Upper lobe of left lung (tissue), 6 donors: ENCODE results near the gene SPDYC. TPM values are rescaled to one million over a fixed set of nuclear protein-coding genes. Genes with fewer than 3 reads are reported as not detected.
A peak's percentile ranks its signal among the peaks of the same experiment; 100 is the strongest.

Source experiments
- ATAC-seq, 2 donors: fragments of 200-7000 bp; cut with Tn5 transposase; one replicate each; pipeline ENCODE4 v1.9.1; 2022; ENCODE audit warnings: mild to moderate bottlenecking in 2 of 2, moderate library complexity in 2 of 2; ENCODE audit not compliant: low FRiP score in 2 of 2
- DNase-seq, 2 donors: peaks; one replicate each; pipeline ENCODE4 v3.0.0-alpha.2; 2019 to 2020
- H3K27ac ChIP-seq, 4 donors: fragments of 200-600 bp; sonication (generic); one replicate each; pipeline ENCODE4 v1.5.1; 2016 to 2019
- H3K27me3 ChIP-seq, 4 donors: fragments of 200-600 bp; sonication (generic); one replicate each; pipeline ENCODE4 v1.5.1; 2017 to 2019
- H3K36me3 ChIP-seq, 4 donors: fragments of 200-600 bp; sonication (generic); one replicate each; pipeline ENCODE4 v1.5.1; 2016 to 2019
- H3K4me1 ChIP-seq, 4 donors: fragments of 200-600 bp; sonication (generic); one replicate each; pipeline ENCODE4 v1.5.1; 2018 to 2019
- H3K4me3 ChIP-seq, 4 donors: fragments of 200-600 bp; sonication (generic); one replicate each; pipeline ENCODE4 v1.5.1; 2017 to 2019; ENCODE audit warnings: mild to moderate bottlenecking in 2 of 4, moderate library complexity in 1 of 4
- H3K9me3 ChIP-seq, 4 donors: fragments of 200-600 bp; sonication (generic); one replicate each; pipeline ENCODE4 v1.5.1; 2018 to 2019
- CTCF ChIP-seq, 6 experiments: fragments of 450-650 bp in 4 of 6; fragments of 200-600 bp in 2 of 6; sonication (generic) in 2 of 6; IDR thresholded peaks; one replicate each; pipeline ENCODE4 v1.5.1; 2016 to 2019; ENCODE audit warnings: antibody characterized with exemption in 6 of 6
- EP300 ChIP-seq, 4 donors: sonication (generic); formaldehyde crosslinking; IDR thresholded peaks; one replicate each; pipeline ENCODE4 v1.5.1; 2017; ENCODE audit warnings: antibody characterized with exemption in 4 of 4, control low read depth in 2 of 4
- POLR2A ChIP-seq, 4 donors: fragments of 450-650 bp; IDR thresholded peaks; one replicate each; pipeline ENCODE4 v1.5.1; 2016 to 2017; ENCODE audit warnings: antibody characterized with exemption in 4 of 4, mild to moderate bottlenecking in 2 of 4
- POLR2AphosphoS5 ChIP-seq, 2 donors: sonication (generic); formaldehyde crosslinking; IDR thresholded peaks; one replicate each; pipeline ENCODE4 v1.5.1; 2017; ENCODE audit warnings: antibody characterized with exemption in 2 of 2
- WGBS, 2 donors: methylation state at CpG; one replicate each; pipeline ENCODE4 v1.1.5; 2017 to 2018; 5-methylcytosine and 5-hydroxymethylcytosine counted together
- total RNA-seq, 6 donors: library from RNA; depleted of rRNA in 4 of 6; stranded (reverse); fragments of >200 nt in 4 of 6; gene quantifications; one replicate each; pipeline versions ENCODE4 v1.1.0 to v1.2.1, GENCODE V29; 2016 to 2021
- donor health status: DM: no; HTN: no; CAD: no; lungs with moderate emphysema.
- donor health status: DM: no; HTN: yes; CAD: no; lungs with severe emphysema.

Gene SPDYC, protein sequence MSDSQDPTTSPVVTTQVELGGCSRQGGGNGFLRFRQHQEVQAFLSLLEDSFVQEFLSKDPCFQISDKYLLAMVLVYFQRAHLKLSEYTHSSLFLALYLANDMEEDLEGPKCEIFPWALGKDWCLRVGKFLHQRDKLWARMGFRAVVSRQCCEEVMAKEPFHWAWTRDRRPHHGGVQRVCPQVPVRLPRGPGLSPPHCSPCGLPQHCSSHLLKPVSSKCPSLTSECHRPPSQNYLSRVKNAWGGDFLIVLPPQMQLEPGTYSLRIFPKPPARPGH
- not detected for total RNA-seq

DNA sequence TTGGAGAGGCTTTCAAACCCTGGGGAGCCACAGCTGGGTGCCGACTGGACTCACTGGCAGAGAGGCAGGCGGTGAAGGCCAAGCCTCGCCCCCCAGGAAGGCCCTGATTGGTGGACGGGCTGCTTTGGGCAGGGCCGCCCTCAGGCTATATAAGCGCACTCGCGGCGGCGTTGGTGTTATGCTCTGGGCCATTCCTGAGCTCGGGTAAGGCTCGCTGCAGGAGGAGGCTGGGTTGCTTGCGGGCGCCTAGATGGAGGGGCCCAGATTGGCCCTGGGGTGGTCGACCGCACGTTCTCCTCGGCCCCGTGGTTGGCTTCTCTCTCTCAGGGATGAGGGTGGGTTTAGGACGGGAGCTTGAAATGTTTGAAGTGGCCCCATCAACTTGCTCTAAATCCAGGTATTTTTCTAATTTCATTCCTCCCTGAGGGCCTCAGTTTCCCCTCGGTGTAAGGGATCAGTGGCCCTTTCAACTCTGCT is at the start of gene SPDYC:
TSS of gene SPDYC (plus strand) at position 176 of the 477 bp plus-strand sequence. CDS start 1,125 bp downstream, outside the sequence.
- WGBS, 2 donors = 94 to 95% methylated on average over 12 to 21 of the region's 21 CpGs
- H3K9me3 ChIP-seq = no peaks in the 10 kb centered on the region

GRCh38 chr11:65120831-65121230 is 49.2 kb upstream of the SPDYC start:
- H3K27ac ChIP-seq = peak overlapping the region; percentile 93 to 96 (median 96)

More for the DNA sequence above, at the start of gene SPDYC:
- Histone ChIP-seq H3K27me3 (no peaks in the 10 kb centered on the region), H3K27ac (peak within 1 kb of the TSS in 1 of 4 donors; percentile 8), H3K4me1 (no peaks in the 10 kb centered on the region), H3K36me3 (no peaks in the 10 kb centered on the region), H3K4me3 (no peak within 1 kb of the TSS)
- no peak for ATAC-seq
- TF ChIP-seq EP300 (IDR thresholded peaks at IDR 0.05) = no peak
- TF ChIP-seq CTCF (IDR thresholded peaks at IDR 0.05) = no peak
- TF ChIP-seq POLR2A (IDR thresholded peaks at IDR 0.05) = no peak
- no peak for TF ChIP-seq POLR2AphosphoS5 (IDR thresholded peaks at IDR 0.05)
- DNase-seq = peak in 1 of 2 donors; percentile 67

DNA sequence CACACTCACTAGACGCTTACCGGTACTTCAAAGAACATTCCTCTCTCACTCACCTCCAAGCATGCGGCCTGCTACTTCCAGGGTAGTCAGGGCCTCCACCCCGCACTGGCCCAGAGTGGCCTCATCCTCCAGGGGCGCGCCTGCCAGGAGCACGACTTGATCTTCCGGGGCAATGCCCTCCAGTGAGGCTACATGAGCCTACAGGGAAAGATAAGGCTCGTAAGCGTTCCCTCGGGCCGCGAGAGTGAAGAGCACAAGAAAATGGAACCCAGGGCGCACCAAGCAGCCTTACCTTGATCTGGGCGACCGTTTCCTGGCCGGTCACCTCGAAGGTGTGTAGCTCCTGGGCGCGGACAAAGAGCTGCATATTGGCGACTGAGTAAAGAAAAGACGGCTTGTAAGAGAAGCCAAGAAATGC is 48.6 kb upstream of the SPDYC start:
- WGBS, 2 donors = 0 to 1% methylated on average over 19 to 21 of the region's 22 CpGs
- Histone ChIP-seq H3K9me3 (no peaks in the 10 kb centered on the region), H3K4me3 (peak overlapping the region; percentile 80 to 96 (median 83)), H3K4me1 (peaks cover 23 to 51% (median 27%) of the 10 kb centered on the region in 4 donors), H3K27ac (peak overlapping the region; percentile 93 to 96 (median 96)), H3K36me3 (peaks cover 17 to 59% (median 48%) of the 10 kb centered on the region in 4 donors), H3K27me3 (no peaks in the 10 kb centered on the region)
- DNase-seq (no peak), ATAC-seq (no peak)
- no peak for TF ChIP-seq EP300 (IDR thresholded peaks at IDR 0.05)
- no peak for TF ChIP-seq POLR2AphosphoS5 (IDR thresholded peaks at IDR 0.05)

More at GRCh38 chr11:65120831-65121230, 49.2 kb upstream of the SPDYC start:
- peaks cover 29 to 57% (median 33%) of the 10 kb centered on the region in 4 donors for H3K4me1 ChIP-seq
- ATAC-seq = no peak
- no peaks in the 10 kb centered on the region for H3K27me3 ChIP-seq
- DNase-seq = no peak
- peaks cover 12 to 55% (median 42%) of the 10 kb centered on the region in 4 donors for H3K36me3 ChIP-seq
- no peaks in the 10 kb centered on the region for H3K9me3 ChIP-seq
- TF ChIP-seq POLR2AphosphoS5 (IDR thresholded peaks at IDR 0.05) (no peak), POLR2A (IDR thresholded peaks at IDR 0.05) (no peak), EP300 (IDR thresholded peaks at IDR 0.05) (no peak), CTCF (IDR thresholded peaks at IDR 0.05) (no peak)
- H3K4me3 ChIP-seq = peak overlapping the region in 3 of 4 donors; percentile 80 to 85 (median 81)
- WGBS, 2 donors = 87 to 90% methylated on average over 3 of the region's 3 CpGs

GRCh38 chr11:65121865-65122696 is 48.0 kb upstream of the SPDYC start, which contains the start of the genes FAU and MRPL49:
Gene FAU (minus strand): TSS chr11:65122134. CDS start chr11:65121813, 321 bp downstream.
Gene MRPL49 (plus strand): TSS chr11:65122321. CDS start chr11:65122347, 26 bp downstream.
- Histone ChIP-seq H3K36me3 (peaks cover 19 to 65% (median 54%) of the 10 kb centered on the region in 4 donors), H3K27me3 (no peaks in the 10 kb centered on the region), H3K27ac (peak within 1 kb of the TSS; percentile 93 to 96 (median 96)), H3K4me3 (peak within 1 kb of the TSS; percentile 80 to 96 (median 83)), H3K9me3 (no peaks in the 10 kb centered on the region), H3K4me1 (peaks cover 17 to 44% (median 22%) of the 10 kb centered on the region in 4 donors)
- TF ChIP-seq POLR2A (IDR thresholded peaks at IDR 0.05) (peak; percentile 24 to 94 (median 85)), CTCF (IDR thresholded peaks at IDR 0.05) (peak in 2 of 6 experiments; percentile 10 to 36), EP300 (IDR thresholded peaks at IDR 0.05) (peak in 1 of 4 donors; percentile 74), POLR2AphosphoS5 (IDR thresholded peaks at IDR 0.05) (peak; percentile 97 to 99)
- ATAC-seq (peak; percentile 94 to 96), DNase-seq (peak; percentile 98 to 100)
- WGBS, 2 donors = 0 to 2% methylated on average over 23 to 64 of the region's 64 CpGs
